Stimulated activated CD8-positive, alpha-beta memory T cell treated with anti-CD3 and anti-CD28 coated beads, Interleukin-12 subunit alpha, Interleukin-12 subunit beta, amount 100 ng/mL, for 1 hour (primary cell): ENCODE measurements around the gene SLC10A7.

ENCODE experiments used
- DNase-seq: peaks from one replicate; pipeline ENCODE4 v3.0.0-alpha.2; 2020; ENCODE audit warnings: low read depth

Gene SLC10A7

DNA sequence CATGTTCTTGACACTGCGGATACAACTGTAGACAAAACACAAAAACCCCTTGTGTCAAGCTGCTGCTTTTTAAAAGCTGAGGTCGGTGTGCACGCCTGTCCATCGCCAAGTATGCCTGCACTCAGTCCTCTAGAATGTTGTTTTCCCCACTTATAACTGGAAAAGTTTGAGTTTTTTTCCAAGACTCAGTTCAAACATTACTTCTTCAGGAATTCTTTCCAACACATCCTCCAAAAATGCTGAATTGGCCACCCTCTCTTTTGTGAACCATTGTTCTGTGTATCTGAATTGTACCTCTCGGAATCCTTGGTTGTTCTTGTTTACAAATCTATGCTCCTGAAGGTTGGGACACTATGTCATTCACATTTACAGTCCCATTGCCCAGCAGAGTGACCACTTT, 212.8 kb downstream of the SLC10A7 start:
- DNase-seq = no peak

DNA sequence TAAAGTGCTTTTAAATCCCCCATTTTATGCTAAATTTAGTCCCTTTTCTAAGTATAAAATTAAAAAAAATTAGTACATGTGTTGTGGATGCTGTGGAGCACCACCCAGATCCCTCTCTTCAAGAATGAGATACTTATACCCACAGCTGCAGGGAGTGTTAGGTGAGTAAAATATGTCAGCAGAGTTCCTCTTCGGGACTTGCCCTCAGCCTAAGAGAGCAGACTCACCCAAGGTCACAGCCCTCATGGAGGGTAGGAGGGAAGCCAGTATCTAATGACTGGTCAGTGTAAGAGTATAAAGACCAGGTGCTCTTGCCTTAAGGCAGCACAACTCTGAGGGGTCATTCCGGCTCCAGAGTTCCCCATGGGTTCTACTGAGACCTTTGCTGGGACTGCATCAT, 218.9 kb downstream of the SLC10A7 start:
- no peak for DNase-seq

DNA sequence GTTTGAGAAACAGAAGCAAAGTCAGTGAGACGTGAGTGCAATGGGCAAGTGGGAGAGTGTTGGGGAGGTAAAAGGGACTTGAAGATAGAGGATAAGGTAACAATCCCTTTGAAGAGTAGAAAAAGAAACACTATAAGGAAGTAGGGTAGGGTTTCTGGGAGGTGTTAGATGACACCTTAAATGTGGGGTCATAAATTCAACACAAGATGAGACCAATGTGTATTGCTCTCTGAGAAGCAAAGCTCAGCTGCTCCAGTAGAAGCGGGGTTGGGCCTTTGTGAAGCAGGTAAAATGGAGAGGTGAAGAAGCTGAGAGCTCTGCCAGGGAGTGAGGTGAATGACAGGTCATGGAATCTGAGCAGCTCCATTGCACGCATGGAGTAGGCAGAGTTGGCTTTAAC, 222.1 kb downstream of the SLC10A7 start:
- no peak for DNase-seq

DNA sequence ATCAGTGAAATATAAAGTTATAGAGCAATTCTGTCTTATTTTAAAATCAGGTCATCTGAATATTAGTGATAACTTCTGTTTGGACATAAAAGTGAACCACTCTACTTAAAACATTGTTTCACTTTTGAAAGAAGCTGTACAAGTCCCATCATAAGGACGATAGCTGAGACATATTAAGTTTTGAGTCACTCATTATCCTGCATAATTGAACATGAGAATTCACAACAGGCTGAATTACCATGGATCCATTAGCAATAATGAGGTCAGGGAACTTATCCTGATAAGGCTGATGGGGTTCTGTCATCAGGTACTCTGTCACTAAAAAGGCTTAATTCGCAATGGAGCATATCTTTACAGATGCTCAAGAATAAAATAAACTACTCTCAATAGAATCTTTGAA, 227.0 kb downstream of the SLC10A7 start:
- DNase-seq = no peak

DNA sequence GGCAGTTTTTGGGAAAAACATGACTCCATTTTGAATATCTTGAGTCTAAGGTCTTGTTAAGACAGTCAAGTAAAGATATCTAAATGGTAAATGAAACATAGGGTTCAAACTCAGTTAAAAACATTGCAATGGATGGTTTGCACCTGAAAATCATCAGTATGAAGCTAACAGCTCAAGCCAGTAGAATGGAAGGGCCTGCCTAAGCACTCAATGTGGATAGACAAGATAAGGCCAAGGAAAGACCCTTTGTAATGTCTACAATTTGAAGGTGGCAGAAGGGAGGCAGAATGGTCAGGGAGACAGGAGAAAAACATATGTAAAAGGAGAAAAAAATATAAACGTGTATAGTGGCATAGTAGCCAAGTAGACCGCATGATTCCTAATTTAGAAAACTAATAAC, 229.2 kb downstream of the SLC10A7 start:
- no peak for DNase-seq

DNA sequence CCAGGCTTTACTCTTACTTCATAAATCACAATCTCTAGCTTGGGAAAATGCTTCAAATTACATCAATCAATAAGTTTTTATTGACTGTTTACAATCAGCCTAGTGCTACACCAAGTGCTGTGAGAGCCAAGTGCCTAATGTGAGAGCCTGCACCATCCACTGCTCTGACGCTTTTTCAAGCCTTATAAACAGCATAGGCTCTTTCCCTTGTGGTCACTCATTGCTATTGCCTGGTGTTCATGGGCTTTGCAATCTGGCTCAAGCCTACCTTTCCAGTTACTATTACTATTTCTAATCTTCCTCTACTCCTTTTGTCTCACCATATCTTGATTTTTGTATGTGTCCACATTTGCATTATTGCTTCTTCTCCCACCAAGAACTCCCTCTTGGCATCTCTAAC, 230.4 kb downstream of the SLC10A7 start:
- DNase-seq = no peak

DNA sequence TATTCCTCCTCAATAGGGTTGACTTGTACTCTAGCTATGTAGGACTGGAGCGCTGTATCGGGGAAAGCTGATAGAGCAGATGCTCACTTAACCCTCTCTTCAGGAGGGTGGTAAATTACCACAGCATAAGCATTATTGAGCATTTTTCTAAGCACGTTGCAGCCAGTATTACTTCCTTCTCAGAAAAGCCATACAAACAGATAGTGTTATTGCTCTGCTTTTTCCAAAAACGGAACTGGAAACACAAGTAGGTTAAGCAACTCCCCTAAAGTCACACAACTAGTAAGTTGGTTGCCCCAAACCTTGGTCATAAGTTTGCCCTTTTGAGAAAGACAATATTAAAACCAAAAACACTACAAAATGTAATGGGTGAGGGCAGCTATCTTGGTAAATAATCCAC, 233.5 kb downstream of the SLC10A7 start:
- DNase-seq = no peak

DNA sequence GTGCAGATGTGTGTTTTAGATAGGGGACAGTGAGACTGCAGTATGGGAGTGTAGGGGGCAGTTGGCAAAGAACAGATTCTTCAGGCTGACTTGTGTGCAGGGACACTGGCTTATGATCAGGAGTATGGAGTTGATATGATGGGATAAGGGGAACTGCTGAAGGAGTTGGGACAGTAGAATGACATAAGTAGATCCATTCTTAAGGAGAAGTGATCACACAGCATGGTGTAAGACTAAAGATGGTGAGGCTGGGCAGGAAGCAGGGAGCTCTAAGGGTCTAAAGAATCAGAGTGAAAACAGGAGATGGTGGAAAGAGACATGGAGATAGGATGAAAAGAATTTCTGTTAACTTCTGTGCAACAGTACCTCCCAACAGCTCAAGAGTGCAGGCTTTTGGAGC, 236.7 kb downstream of the SLC10A7 start:
- DNase-seq = no peak

DNA sequence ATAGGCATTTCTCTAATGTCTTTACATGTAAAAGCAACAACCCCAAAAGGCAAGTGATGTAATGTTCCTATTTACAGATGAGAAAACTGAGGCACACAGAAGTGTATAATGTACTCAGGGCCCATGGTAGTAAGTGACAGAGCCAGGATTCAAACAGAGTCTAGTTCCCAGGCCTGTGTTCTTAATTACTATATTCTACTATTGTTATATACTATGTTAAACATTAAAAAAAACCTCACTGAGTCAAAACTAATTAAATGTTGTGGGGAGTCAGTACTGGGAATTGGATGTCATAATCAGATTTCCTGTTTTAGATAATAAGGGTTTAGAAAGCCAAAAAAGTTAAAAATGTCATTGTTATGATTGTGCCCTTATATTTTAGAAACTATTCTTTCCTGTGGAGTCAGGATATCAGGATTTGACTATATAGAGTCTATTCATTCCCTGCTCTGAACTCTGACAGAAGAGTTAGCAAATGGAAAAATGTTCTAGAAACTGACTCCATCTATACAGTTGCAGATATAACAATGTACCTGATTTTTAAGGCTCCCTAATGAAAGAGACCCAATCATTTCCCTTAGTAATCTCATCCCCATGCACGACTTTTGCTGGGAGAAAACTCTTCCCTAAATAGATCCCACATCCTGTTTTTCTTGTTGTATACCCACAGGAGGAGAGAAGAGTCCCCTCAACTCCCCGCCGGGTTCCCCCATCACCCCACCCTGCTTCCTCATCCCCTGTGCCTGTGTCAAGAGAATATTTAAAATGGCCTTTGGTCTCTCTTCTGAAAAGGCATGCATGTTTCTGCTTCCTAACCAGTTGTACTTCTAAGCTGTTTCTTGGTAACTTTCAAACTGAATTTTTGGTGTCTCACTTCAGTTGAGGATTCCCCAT, 237.7 kb downstream of the SLC10A7 start:
- DNase-seq = no peak

DNA sequence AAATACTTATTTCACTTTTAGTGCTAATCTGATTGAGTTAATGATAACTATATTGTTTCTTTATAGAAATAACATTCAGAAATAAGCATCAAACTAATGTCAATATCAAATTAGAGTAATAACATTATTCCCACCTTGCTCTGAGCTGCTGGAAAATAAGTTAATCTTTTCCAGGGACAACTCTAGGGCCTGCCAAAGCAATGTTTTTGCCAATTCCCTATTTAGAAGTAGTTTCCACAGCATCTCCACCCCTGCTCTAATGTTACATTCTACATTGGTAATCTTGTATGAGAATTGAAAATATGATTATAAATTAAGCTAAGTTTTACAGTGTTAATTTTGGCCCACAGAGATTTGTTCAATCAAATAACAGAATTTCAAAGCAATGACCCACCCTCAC, 239.1 kb downstream of the SLC10A7 start:
- DNase-seq = no peak

DNA sequence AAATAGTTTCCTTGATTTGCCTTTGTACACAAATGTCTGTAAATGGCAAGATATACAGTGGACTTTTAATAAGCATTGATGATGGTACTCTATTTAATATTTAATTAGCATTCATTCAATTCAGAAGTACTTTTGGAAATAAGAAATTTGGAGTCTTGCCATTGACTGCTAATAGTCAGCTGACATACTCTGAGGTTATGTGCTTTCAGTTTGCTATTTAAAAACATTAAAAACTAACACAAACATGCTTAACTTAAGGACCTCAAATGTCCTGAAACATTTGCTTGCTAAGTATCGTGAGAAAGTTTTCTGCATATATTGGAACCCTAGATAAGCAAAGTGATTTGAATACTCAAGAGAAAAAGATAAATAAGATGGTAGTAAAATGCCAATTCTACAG, 242.8 kb downstream of the SLC10A7 start:
- no peak for DNase-seq

DNA sequence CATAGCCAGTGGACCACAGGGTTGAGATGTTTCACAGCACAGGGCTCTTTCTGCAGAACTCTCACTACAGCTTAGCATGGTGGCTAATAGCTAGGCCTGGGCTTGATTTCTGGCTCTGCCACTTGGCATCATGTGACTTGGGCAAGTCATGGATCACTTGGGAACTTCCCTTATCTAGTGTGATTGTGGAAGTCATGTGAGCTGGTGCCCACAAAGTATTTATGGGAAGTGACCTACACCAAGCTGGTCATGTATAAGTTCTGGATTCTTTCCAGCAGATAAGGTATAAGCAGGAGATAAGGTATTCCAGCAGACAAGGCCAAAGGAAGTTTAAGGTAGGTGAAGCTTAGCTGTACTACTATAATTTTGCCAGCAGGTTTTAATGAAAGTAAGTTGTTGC, 246.4 kb downstream of the SLC10A7 start:
- no peak for DNase-seq

DNA sequence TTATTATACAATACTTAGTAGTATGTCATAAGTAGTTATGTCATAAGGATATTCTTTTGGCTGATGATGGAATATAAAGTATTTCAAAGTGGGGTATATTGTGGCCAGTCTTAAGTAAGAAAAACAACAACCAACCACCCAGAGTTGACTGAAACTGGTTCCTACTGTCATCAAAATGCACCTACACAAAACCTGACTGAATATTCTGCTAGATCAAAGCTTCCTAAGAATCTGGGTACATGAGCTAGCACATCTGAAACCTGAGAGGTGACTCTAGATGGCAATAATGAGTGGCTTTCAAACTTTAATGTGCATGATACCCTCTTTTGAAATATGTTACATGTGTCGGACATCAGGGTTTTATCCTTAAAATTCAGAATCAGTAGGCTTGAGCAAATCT, 247.0 kb downstream of the SLC10A7 start:
- no peak for DNase-seq

DNA sequence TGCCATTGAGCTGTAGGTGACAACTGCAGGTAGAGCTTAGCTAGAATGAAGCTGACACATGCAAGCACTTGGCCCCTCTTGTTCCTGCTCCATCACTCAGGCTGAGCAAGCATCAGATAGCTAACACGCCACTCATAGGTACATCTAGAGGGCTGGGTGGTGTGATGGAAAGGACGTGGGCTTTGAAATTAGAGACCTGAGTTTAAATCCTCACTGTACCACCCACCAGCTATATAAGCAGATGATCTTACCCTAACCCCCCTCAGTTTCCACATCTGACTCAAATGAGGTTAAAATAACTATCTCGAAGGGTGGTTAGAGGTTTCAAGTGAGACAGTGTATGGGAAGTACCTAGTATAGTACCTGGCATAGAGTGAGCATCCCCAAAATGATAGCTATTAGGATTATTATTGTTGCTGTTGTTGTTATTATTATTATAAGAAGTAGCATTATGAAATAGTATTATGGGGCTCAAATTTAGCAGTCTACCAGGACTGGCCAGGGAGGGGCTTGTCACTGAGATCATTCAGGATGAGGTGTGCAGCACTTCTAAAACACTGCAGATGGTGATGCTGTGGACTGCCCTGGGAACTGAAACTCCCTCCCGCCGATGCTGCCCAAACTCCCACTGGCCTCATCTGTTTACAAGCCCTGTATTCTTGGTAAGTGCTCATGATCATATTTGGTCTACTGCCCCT, 248.4 kb downstream of the SLC10A7 start:
- no peak for DNase-seq

DNA sequence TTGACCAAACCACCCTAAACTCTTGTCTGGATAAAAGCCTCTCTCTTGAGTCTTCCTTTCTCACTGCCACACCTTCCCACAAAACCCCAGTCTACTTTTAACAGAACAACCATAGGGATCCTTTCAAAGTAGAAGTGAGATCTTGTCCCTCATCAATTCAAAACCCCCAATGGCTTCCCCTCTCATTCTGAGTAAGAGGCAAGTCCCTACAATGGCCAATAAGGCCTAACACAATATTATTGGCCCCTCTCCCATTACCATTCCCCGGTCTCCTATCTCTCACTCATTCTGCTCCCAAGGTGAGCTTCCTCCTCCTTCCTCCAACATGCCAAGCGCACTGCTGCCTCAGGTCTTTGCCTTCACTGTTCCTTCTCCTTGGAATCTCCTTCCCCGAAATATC, 250.3 kb downstream of the SLC10A7 start:
- no peak for DNase-seq

DNA sequence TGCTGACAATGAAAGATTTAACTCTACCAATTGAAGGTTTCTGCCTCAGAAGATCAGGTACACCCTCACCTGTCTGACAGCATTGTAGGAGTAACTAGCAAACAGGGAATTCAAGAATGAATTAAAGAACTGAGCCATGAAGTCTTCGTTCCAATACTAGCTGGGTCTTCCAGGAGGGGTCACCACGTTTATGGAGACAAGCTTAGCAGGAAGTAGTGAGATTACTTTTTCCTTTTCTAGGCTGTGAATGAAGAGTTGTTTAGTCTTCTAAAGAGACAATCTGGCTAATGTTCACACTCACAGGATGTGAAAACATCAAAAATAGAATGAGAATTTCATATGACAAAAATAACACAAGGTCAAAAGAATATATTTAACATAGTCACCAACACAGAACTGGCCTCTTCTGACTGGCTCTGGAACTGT, 252.5 kb downstream of the SLC10A7 start:
- DNase-seq = no peak

DNA sequence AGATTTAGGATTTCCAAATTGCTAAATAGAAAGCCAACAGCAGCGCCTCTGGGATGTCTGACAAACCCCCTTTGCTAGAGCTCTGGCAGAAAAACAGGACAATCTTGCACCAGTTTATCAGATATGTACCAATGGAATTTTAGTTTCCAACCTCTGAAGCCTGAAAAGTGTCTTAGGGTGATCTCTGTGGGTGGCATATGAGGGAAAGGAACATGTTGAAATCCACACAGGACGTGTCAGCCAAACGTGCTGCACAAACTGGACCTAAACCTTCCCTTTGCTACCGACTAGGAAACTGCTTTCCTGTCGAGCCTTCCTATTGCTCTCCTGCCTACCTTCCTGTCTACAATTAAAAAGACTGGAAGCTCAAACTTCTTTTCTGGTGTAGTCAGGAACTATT, 253.9 kb downstream of the SLC10A7 start:
- DNase-seq = no peak

DNA sequence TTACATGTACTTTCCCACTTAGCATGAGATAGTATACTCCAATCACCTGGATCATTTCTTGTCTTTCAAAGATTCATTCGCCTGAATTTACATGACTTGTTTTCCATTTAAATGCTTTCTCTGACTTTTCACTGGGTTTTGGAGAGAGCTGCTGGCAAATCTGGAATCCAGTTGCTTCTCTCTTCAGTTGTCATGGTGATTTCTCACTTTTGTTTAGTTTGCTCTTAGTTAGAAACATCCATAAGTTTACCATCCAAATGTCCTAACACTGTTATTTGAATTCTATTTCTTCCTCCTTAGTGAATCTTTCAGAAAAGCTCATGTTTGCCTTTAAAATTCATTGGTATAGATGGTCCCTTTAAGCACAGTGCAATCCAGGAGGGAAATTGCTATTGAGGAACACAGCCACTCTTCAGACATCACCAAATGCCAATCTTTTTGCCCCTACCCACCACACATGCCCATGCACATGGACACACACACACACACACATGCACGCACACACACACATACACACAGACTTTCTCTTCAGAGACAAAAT, 255.7 kb downstream of the SLC10A7 start:
- DNase-seq = no peak

DNA sequence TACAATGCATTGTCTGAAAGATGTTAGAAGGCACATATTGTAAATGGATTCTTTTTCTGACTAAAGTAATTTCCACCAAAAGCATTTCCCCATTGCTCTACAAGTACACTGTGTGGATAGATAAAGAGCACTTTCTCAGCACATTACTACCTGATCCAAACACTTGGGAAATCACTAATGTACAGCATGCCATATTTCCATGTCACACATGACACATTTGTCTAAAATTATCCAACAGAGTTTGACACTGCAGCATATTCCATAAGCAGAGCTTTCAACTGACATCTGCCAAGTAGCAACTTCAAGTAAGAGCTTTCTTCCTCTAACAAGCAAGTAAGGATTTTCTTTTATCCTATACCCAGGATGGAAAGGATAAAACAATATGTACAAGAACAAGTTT, 257.9 kb downstream of the SLC10A7 start:
- no peak for DNase-seq

DNA sequence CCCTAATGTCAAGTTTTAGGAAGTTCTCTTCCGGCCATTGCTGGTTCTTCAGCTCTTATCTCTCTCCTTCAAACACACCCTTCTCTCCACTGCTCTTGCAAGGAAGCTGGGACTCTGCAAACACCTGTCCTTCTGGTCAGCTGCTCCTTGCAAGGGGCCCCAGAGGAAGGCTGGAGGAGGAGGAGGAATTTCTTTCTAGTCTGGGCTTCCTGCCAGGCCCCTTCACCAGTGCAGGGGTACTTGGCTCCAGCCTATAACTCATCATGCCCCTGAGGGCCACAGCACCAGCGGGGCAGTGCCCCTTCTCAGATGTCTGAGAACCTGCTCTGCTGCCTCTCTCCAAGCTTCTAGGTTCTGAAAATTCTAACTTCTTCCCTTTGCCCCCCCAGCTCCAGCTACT, 260.7 kb downstream of the SLC10A7 start:
- DNase-seq = no peak

DNA sequence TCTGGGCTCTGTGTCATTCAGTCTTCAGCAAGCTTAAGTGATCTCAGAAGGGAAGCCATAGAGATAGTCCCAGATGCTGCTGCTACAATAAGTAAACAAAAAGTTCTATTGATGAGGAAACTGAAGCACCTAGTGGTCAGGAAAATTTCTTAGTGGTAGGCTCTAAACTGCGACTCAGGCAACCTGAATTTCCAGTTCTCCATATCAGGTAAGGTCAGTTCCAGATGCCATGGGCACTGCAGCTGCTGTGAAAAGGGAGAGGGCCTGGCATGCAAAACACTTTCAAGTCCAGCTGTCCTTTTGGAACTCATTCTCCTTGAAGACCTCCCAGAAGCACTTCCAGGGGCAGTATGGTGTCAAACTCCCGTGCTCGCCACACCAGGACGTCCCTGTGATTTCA, 261.2 kb downstream of the SLC10A7 start:
- no peak for DNase-seq

DNA sequence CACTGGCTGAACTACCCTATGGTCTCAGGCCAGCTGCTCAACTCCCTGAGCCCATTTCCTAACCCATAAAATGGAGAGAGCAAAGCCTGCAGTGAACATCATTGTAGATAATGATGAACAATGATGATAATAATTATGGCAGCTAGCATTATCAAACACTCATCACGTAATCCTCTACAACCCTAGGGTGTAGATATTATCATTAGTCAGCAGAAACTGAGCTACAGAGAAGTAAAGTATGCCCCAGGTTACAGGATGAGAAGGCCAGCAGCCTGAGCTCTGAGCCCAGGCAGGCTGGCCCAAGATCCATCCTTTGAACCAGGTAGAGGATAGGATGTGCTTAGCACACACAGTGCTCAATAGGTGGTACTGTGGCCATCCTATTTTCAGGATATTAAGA, 264.2 kb downstream of the SLC10A7 start:
- no peak for DNase-seq

DNA sequence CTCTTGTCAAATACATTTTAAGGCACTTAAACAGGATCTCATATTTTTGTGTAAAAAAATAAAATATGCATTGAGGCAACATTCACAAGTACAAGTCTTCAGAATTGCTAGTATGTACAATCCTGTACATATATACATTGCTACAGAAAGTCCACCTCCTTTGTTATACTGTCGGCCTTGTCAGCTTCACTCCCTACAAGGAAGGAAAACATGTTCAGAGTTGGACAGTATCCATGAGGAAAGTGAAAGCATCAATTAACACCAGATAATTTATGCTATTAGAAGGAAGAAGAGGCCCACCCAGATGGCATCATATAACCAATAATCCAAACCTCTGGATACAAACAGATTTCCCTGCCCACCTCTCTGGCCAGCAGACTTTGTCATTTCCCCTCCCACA, 265.4 kb downstream of the SLC10A7 start:
- no peak for DNase-seq
